ENCODE results near the gene P2RX7.

P2RX7 gene

GRCh38 chr12:121132601-121133481 lies at the start of gene P2RX7:
P2RX7 (plus strand) TSS chr12:121132876; CDS start chr12:121132971, 95 bp downstream.
- no peak within 1 kb of the TSS for H3K4me3 ChIP-seq
- H3K27me3 ChIP-seq (ENCODE audit: low read depth): no peaks in the 10 kb centered on the region
- no peaks in the 10 kb centered on the region for H3K36me3 ChIP-seq (replicated peaks)
- H3K4me1 ChIP-seq: no peaks in the 10 kb centered on the region
- DNase-seq (ENCODE audit: low spot score in 2 of 2): no peak
- in situ Hi-C loops (cut with MboI; ENCODE audit: low sequenced_read_pairs): no loop called here
- H3K9me3 ChIP-seq: no peaks in the 10 kb centered on the region

GRCh38 chr12:121084229-121084628 lies 48.4 kb upstream of the P2RX7 start:
- DNase-seq (ENCODE audit: low spot score in 2 of 2): no peak
- H3K9me3 ChIP-seq: no peaks in the 10 kb centered on the region
- no peaks in the 10 kb centered on the region for H3K36me3 ChIP-seq (replicated peaks)
- in situ Hi-C loops (cut with MboI; ENCODE audit: low sequenced_read_pairs): no loop called here
- no peaks in the 10 kb centered on the region for H3K27me3 ChIP-seq (ENCODE audit: low read depth)
- no peaks in the 10 kb centered on the region for H3K4me1 ChIP-seq
- H3K4me3 ChIP-seq: no peak overlapping the region

GRCh38 chr12:121085069-121085468 lies 47.6 kb upstream of the P2RX7 start:
- Histone ChIP-seq H3K36me3 (replicated peaks) (no peaks in the 10 kb centered on the region), H3K27me3 (ENCODE audit: low read depth) (no peaks in the 10 kb centered on the region), H3K4me3 (no peak overlapping the region), H3K9me3 (no peaks in the 10 kb centered on the region), H3K4me1 (no peaks in the 10 kb centered on the region)
- in situ Hi-C loops (cut with MboI; ENCODE audit: low sequenced_read_pairs): no loop called here
- DNase-seq (ENCODE audit: low spot score in 2 of 2): no peak

- H3K36me3 ChIP-seq (replicated peaks): no peaks in the 10 kb centered on the region
- in situ Hi-C loops (cut with MboI; ENCODE audit: low sequenced_read_pairs): no loop called here
- DNase-seq (ENCODE audit: low spot score in 2 of 2): no peak
Measured at GRCh38 chr12:121085506-121086353, 46.9 kb upstream of the P2RX7 start.

GRCh38 chr12:121086781-121087295 lies 45.8 kb upstream of the P2RX7 start:
- H3K27me3 ChIP-seq (ENCODE audit: low read depth): no peaks in the 10 kb centered on the region
- no peak for DNase-seq (ENCODE audit: low spot score in 2 of 2)
- no peaks in the 10 kb centered on the region for H3K36me3 ChIP-seq (replicated peaks)
- in situ Hi-C loops (cut with MboI; ENCODE audit: low sequenced_read_pairs): no loop called here
- no peaks in the 10 kb centered on the region for H3K9me3 ChIP-seq
- no peak overlapping the region for H3K4me3 ChIP-seq
- H3K4me1 ChIP-seq: no peaks in the 10 kb centered on the region; the same call in 1 of the 2 replicates

More at GRCh38 chr12:121085506-121086353, 46.9 kb upstream of the P2RX7 start:
- no peaks in the 10 kb centered on the region for H3K27me3 ChIP-seq (ENCODE audit: low read depth)
- no peak overlapping the region for H3K4me3 ChIP-seq
- H3K4me1 ChIP-seq: no peaks in the 10 kb centered on the region
- no peaks in the 10 kb centered on the region for H3K9me3 ChIP-seq

- no peaks in the 10 kb centered on the region for H3K27me3 ChIP-seq (ENCODE audit: low read depth)
- no peak for DNase-seq (ENCODE audit: low spot score in 2 of 2)
- no peaks in the 10 kb centered on the region; the same call in 1 of the 2 replicates for H3K4me1 ChIP-seq
- H3K4me3 ChIP-seq: no peak overlapping the region
- no peaks in the 10 kb centered on the region for H3K36me3 ChIP-seq (replicated peaks)
- in situ Hi-C loops (cut with MboI; ENCODE audit: low sequenced_read_pairs): no loop called here
- H3K9me3 ChIP-seq: no peaks in the 10 kb centered on the region
Measured at GRCh38 chr12:121087467-121088194, 45.0 kb upstream of the P2RX7 start.

- no peak for DNase-seq (ENCODE audit: low spot score in 2 of 2)
- no peaks in the 10 kb centered on the region; the same call in 1 of the 2 replicates for H3K4me1 ChIP-seq
- H3K27me3 ChIP-seq (ENCODE audit: low read depth): no peaks in the 10 kb centered on the region
- no peak overlapping the region for H3K4me3 ChIP-seq
- no peaks in the 10 kb centered on the region for H3K36me3 ChIP-seq (replicated peaks)
- in situ Hi-C loops (cut with MboI; ENCODE audit: low sequenced_read_pairs): no loop called here
- H3K9me3 ChIP-seq: no peaks in the 10 kb centered on the region
Measured at GRCh38 chr12:121088195-121088585, 44.5 kb upstream of the P2RX7 start.

- Histone ChIP-seq H3K9me3 (no peaks in the 10 kb centered on the region), H3K4me1 (no peaks in the 10 kb centered on the region; the same call in 1 of the 2 replicates), H3K36me3 (replicated peaks) (no peaks in the 10 kb centered on the region), H3K4me3 (no peak overlapping the region), H3K27me3 (ENCODE audit: low read depth) (no peaks in the 10 kb centered on the region)
- in situ Hi-C loops (cut with MboI; ENCODE audit: low sequenced_read_pairs): no loop called here
- DNase-seq (ENCODE audit: low spot score in 2 of 2): no peak
Measured at GRCh38 chr12:121089031-121089812, 43.5 kb upstream of the P2RX7 start.

GRCh38 chr12:121089813-121090430 lies 42.8 kb upstream of the P2RX7 start:
- Histone ChIP-seq H3K9me3 (no peaks in the 10 kb centered on the region), H3K27me3 (ENCODE audit: low read depth) (no peaks in the 10 kb centered on the region), H3K4me3 (no peak overlapping the region), H3K4me1 (no peaks in the 10 kb centered on the region; the same call in 1 of the 2 replicates), H3K36me3 (replicated peaks) (no peaks in the 10 kb centered on the region)
- in situ Hi-C loops (cut with MboI; ENCODE audit: low sequenced_read_pairs): no loop called here
- DNase-seq (ENCODE audit: low spot score in 2 of 2): no peak

- H3K36me3 ChIP-seq (replicated peaks): no peaks in the 10 kb centered on the region
- no peak overlapping the region for H3K4me3 ChIP-seq
- in situ Hi-C loops (cut with MboI; ENCODE audit: low sequenced_read_pairs): no loop called here
- DNase-seq (ENCODE audit: low spot score in 2 of 2): no peak
- H3K27me3 ChIP-seq (ENCODE audit: low read depth): no peaks in the 10 kb centered on the region
- peaks cover 5% of the 10 kb centered on the region for H3K4me1 ChIP-seq
- peaks cover 3% of the 10 kb centered on the region; the same call in 1 of the 2 replicates for H3K9me3 ChIP-seq
Measured at GRCh38 chr12:121090586-121091514, 41.8 kb upstream of the P2RX7 start.

GRCh38 chr12:121092034-121092433 lies 40.6 kb upstream of the P2RX7 start:
- Histone ChIP-seq H3K4me1 (peaks cover 5% of the 10 kb centered on the region), H3K9me3 (peaks cover 3% of the 10 kb centered on the region; the same call in 1 of the 2 replicates), H3K27me3 (ENCODE audit: low read depth) (no peaks in the 10 kb centered on the region), H3K36me3 (replicated peaks) (no peaks in the 10 kb centered on the region), H3K4me3 (no peak overlapping the region)
- DNase-seq (ENCODE audit: low spot score in 2 of 2): no peak
- in situ Hi-C loops (cut with MboI; ENCODE audit: low sequenced_read_pairs): no loop called here

Data from HAP-1 (cell line).